ENCODE results near the gene SAPCD2. TPM values are rescaled to one million over a fixed set of nuclear protein-coding genes. Genes with fewer than 3 reads are reported as not detected.
A peak's percentile ranks its signal among the peaks of the same experiment; 100 is the strongest.

Gene SAPCD2
- total and polyA plus RNA-seq, 2 experiments from 2014 or later: 13.4 to 60.3 TPM

DNA sequence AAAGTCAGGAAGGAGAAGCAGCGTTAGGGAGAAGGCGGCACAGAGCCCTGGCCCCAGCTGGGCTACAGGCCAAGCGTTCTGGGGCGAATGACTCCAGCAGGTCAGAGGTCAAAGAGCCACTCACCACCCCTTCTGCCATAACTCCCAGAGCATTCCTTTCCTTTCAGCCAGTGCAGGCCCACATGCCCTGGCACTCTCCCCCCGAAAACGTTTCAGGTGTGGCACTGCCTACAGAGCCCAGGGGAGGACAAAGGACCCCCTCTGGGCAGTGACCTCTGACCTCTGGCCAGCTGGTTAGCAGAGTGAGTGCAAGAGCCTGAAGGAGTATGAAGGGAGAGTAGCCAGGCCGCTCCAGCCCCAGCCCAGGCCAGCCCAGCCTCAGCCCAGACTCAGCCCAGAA, 47.2 kb downstream of the SAPCD2 start:
- H2AFZ ChIP-seq: no peak overlapping the region
- no peaks in the 10 kb centered on the region for H3K36me3 Mint-ChIP-seq (ENCODE audit: low read depth)
- H3K4me1 ChIP-seq (ENCODE audit: insufficient read depth): peaks cover 7% of the 10 kb centered on the region; the same call in 1 of the 2 replicates
- H4K20me1 ChIP-seq (replicated peaks; ENCODE audit: insufficient read depth): no peaks in the 10 kb centered on the region
- H3K9me2 ChIP-seq (ENCODE audit: insufficient read depth): no peaks in the 10 kb centered on the region
- no peaks in the 10 kb centered on the region for H3K36me3 ChIP-seq (ENCODE audit: insufficient read depth)
- no peak for ATAC-seq
- no peaks in the 10 kb centered on the region for H3K79me2 ChIP-seq (replicated peaks; ENCODE audit: insufficient read depth)
- peaks cover 11% of the 10 kb centered on the region for H3K27me3 ChIP-seq (ENCODE audit: insufficient read depth)
- 0 out of 2 replicates have a peak, but pooled peaks cover 3% of the 10 kb centered on the region for H3F3A ChIP-seq (replicated peaks; ENCODE audit: low read depth)
- H3K27ac ChIP-seq (ENCODE audit: low read depth): no peak overlapping the region
- no peak overlapping the region for H3K4me3 Mint-ChIP-seq
- no peaks in the 10 kb centered on the region for H3K9me3 Mint-ChIP-seq
- H3K4me3 ChIP-seq: no peak overlapping the region
- DNase-seq (ENCODE audit: low spot score): no peak
- no peaks in the 10 kb centered on the region; the same call in 2 of the 3 replicates for H3K4me1 Mint-ChIP-seq
- no peak for TF ChIP-seq ZNF114 (CRISPR knock-in tag; IDR thresholded peaks at IDR 0.05)
- no peak for TF ChIP-seq REST (IDR thresholded peaks at IDR 0.05; ENCODE audit: unreplicated experiment)
- TF ChIP-seq JUNB (IDR thresholded peaks at IDR 0.05; ENCODE audit: unreplicated experiment): no peak
- no peak for TF ChIP-seq CTCF (conservative IDR thresholded peaks at IDR 0.05; ENCODE audit: low read depth in 2 of 2)
- H3K27me3 Mint-ChIP-seq (ENCODE audit: insufficient read depth, low read depth, poor library complexity): peaks cover 18% of the 10 kb centered on the region
- H3K4me2 ChIP-seq: no peak overlapping the region
- no peak overlapping the region for H3K27ac Mint-ChIP-seq

DNA sequence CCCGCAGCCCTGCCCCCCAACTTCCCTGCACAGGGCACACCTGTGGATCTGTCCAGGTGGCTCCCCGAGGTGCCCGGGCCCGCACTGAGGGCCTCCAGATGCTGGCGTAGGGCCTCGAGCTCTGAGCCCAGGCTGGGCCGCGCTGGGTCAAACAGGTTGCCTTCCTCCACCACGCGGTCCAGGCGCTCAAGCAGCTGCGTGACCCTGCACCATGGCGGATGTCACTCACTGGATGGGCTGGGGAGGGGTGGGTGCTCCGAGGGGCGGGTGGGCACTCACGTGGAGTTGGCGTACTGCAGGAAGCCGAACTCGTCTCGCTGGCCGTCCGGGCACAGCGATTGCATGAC, 47.7 kb downstream of the SAPCD2 start:
- no peaks in the 10 kb centered on the region for H3K79me2 ChIP-seq (replicated peaks; ENCODE audit: insufficient read depth)
- H3K27ac ChIP-seq (ENCODE audit: low read depth): no peak overlapping the region
- peaks cover 11% of the 10 kb centered on the region for H3K27me3 ChIP-seq (ENCODE audit: insufficient read depth)
- no peak overlapping the region for H2AFZ ChIP-seq
- H3K36me3 ChIP-seq (ENCODE audit: insufficient read depth): no peaks in the 10 kb centered on the region
- no peaks in the 10 kb centered on the region for H3K9me3 Mint-ChIP-seq
- H3K4me2 ChIP-seq: no peak overlapping the region
- DNase-seq (ENCODE audit: low spot score) (no peak), ATAC-seq (peak; percentile 2)
- no peak overlapping the region for H3K4me3 ChIP-seq
- peaks cover 18% of the 10 kb centered on the region for H3K27me3 Mint-ChIP-seq (ENCODE audit: insufficient read depth, low read depth, poor library complexity)
- peaks cover 7% of the 10 kb centered on the region; the same call in 1 of the 2 replicates for H3K4me1 ChIP-seq (ENCODE audit: insufficient read depth)
- no peak overlapping the region for H3K4me3 Mint-ChIP-seq
- H3K36me3 Mint-ChIP-seq (ENCODE audit: low read depth): no peaks in the 10 kb centered on the region
- no peaks in the 10 kb centered on the region; the same call in 2 of the 3 replicates for H3K4me1 Mint-ChIP-seq
- no peak overlapping the region for H3K27ac Mint-ChIP-seq
- 0 out of 2 replicates have a peak, but pooled peaks cover 3% of the 10 kb centered on the region for H3F3A ChIP-seq (replicated peaks; ENCODE audit: low read depth)
- no peaks in the 10 kb centered on the region for H4K20me1 ChIP-seq (replicated peaks; ENCODE audit: insufficient read depth)
- H3K9me2 ChIP-seq (ENCODE audit: insufficient read depth): no peaks in the 10 kb centered on the region
- TF ChIP-seq EZH2 (IDR thresholded peaks at IDR 0.05; ENCODE audit: low read depth, unreplicated experiment): no peak
